GM23338 (cell line): ENCODE data around the gene SCIN. TPM values are rescaled to one million over a fixed set of nuclear protein-coding genes. Genes with fewer than 3 reads are reported as not detected.

Experiments
- ATAC-seq: fragments of 200-7000 bp; cut with Tn5 transposase; 3 replicates; pipeline ENCODE4 v1.9.1; 2020
- DNase-seq: peaks from one replicate; pipeline ENCODE4 v3.0.0-alpha.2; 2015; ENCODE audit warnings: low spot score
- H2AFZ ChIP-seq: fragments of 200-600 bp; sonication (generic); 2 replicates; pipeline ENCODE4 v1.8.0; 2016; ENCODE audit warnings: antibody characterized with exemption, mild to moderate bottlenecking, moderate library complexity
- H3F3A ChIP-seq: fragments of 200-600 bp; sonication (generic); replicated peaks from 2 replicates; pipeline ENCODE4 v1.8.0; 2017; ENCODE audit warnings: antibody characterized with exemption, mixed run types, low read depth
- H3K27ac ChIP-seq: fragments of 200-600 bp; sonication (generic); 2 replicates; pipeline ENCODE4 v1.6.1; 2016; ENCODE audit warnings: low read depth
- H3K27me3 ChIP-seq: fragments of 200-600 bp; sonication (generic); 2 replicates; pipeline ENCODE4 v1.8.0; 2016; ENCODE audit warnings: mild to moderate bottlenecking, mixed run types, moderate library complexity; ENCODE audit not compliant: insufficient read depth
- H3K36me3 ChIP-seq: fragments of 200-600 bp; sonication (generic); 2 replicates; pipeline ENCODE4 v1.8.0; 2016; ENCODE audit warnings: mild to moderate bottlenecking; ENCODE audit not compliant: insufficient read depth
- H3K4me1 ChIP-seq: fragments of 200-600 bp; sonication (generic); 2 replicates; pipeline ENCODE4 v1.8.0; 2016; ENCODE audit warnings: mild to moderate bottlenecking, moderate library complexity; ENCODE audit not compliant: insufficient read depth
- H3K4me2 ChIP-seq: fragments of 200-600 bp; sonication (generic); 2 replicates; pipeline ENCODE4 v1.7.1; 2017; ENCODE audit warnings: mixed run types
- H3K4me3 ChIP-seq: fragments of 200-600 bp; sonication (generic); 2 replicates; pipeline ENCODE4 v1.6.1; 2016; ENCODE audit warnings: mixed run types
- H3K79me2 ChIP-seq: fragments of 200-600 bp; sonication (generic); replicated peaks from 2 replicates; pipeline ENCODE4 v1.8.0; 2017; ENCODE audit warnings: mild to moderate bottlenecking; ENCODE audit not compliant: insufficient read depth
- H3K9me2 ChIP-seq: fragments of 200-600 bp; sonication (generic); 2 replicates; pipeline ENCODE4 v1.8.0; 2017; ENCODE audit not compliant: insufficient read depth
- H4K20me1 ChIP-seq: fragments of 200-600 bp; sonication (generic); replicated peaks from 2 replicates; pipeline ENCODE4 v1.8.0; 2017; ENCODE audit warnings: mild to moderate bottlenecking; ENCODE audit not compliant: insufficient read depth
- H3K27ac Mint-ChIP-seq: 2 replicates; pipeline ENCODE4 v1.8.0; 2020; ENCODE audit warnings: inconsistent platforms, mild to moderate bottlenecking, moderate library complexity, mixed read lengths
- H3K27me3 Mint-ChIP-seq: 3 replicates; pipeline ENCODE4 v1.8.0; 2022; ENCODE audit warnings: low read depth, mild to moderate bottlenecking, moderate library complexity, mixed read lengths, inconsistent platforms; ENCODE audit not compliant: insufficient read depth, poor library complexity
- H3K36me3 Mint-ChIP-seq: 3 replicates; pipeline ENCODE4 v1.8.0; 2021; ENCODE audit warnings: low read depth, mild to moderate bottlenecking, inconsistent platforms, moderate library complexity, mixed read lengths
- H3K4me1 Mint-ChIP-seq: 3 replicates; pipeline ENCODE4 v1.8.0; 2020; ENCODE audit warnings: mild to moderate bottlenecking, inconsistent platforms, mixed read lengths
- H3K4me3 Mint-ChIP-seq: 3 replicates; pipeline ENCODE4 v1.8.0; 2021; ENCODE audit warnings: moderate library complexity, mild to moderate bottlenecking, inconsistent platforms, mixed read lengths
- H3K9me3 Mint-ChIP-seq: 3 replicates; pipeline ENCODE4 v1.8.0; 2020; ENCODE audit warnings: moderate library complexity, mild to moderate bottlenecking, inconsistent platforms, mixed read lengths
- ETS1 ChIP-seq: IDR thresholded peaks from 2 replicates; pipeline ENCODE4 v1.6.1; 2016; ENCODE audit warnings: antibody characterized with exemption
- JUNB ChIP-seq: IDR thresholded peaks from one replicate; pipeline ENCODE4 v1.6.1; 2016; ENCODE audit warnings: antibody characterized with exemption; ENCODE audit not compliant: unreplicated experiment
- ZNF114 ChIP-seq: fragments of 250-450 bp; sonication (Bioruptor Pico); IDR thresholded peaks from 2 replicates; pipeline ENCODE4 v1.5.0; 2020; ENCODE audit warnings: mild to moderate bottlenecking, moderate library complexity
- polyA plus RNA-seq: library from polyadenylated mRNA; unstranded; fragments of >200 nt; fragmentation: Nextera tagmentation; extraction: Ambion mirVana; gene quantifications from 2 replicates; pipeline ENCODE4 v1.2.1, GENCODE V29; 2016
- total RNA-seq: library from RNA; depleted of rRNA; stranded (reverse); fragments of >200 nt; shearing (Covaris generic); gene quantifications from 2 replicates; pipeline ENCODE4 v1.2.3, GENCODE V29; 2014
- TF ChIP-seq, protein P1 (sequence below): IDR thresholded peaks from one replicate; pipeline ENCODE4 v1.6.1; 2018; ENCODE audit warnings: antibody characterized with exemption; ENCODE audit not compliant: unreplicated experiment
- TF ChIP-seq, protein P2 (sequence below): fragments of 250-450 bp; sonication (Bioruptor Pico); IDR thresholded peaks from 2 replicates; pipeline ENCODE4 v1.5.0; 2020; ENCODE audit warnings: mild to moderate bottlenecking, moderate library complexity

SCIN gene
- total and polyA plus RNA-seq, 2 experiments from 2014 or later = 0.80 to 0.92 TPM

DNA sequence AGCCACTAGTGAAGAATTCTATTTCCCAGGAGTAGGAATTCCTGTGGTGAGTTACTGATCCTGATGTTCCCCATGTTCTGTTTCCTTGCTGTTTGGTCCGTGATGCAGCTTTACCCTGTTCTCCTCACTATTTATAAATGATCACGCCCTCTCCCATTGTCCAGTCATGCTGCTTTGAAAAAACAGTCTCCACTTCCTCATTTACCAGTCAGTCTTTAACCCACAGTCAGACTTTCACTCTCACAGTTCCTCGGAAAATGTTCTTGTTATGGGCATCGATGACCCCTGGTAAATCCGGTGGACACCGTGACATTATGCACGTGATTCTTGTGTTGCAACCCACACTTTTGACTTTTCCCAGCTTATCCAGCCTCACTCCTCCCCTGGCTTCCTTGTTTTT lies 14.4 kb downstream of the SCIN start:
- Histone ChIP-seq H3K9me2 (no peaks in the 10 kb centered on the region), H3K27me3 (no peaks in the 10 kb centered on the region), H3K27ac (no peak overlapping the region), H3K4me3 (no peak overlapping the region), H3K4me2 (no peak overlapping the region), H2AFZ (no peak overlapping the region), H3K4me1 (no peaks in the 10 kb centered on the region), H3F3A (no peaks in the 10 kb centered on the region), H3K36me3 (no peaks in the 10 kb centered on the region), H4K20me1 (no peaks in the 10 kb centered on the region), H3K79me2 (no peaks in the 10 kb centered on the region)
- Mint-ChIP-seq H3K9me3 (peaks cover 3% of the 10 kb centered on the region; the same call in 2 of the 3 replicates), H3K27me3 (peaks cover 3% of the 10 kb centered on the region), H3K4me1 (no peaks in the 10 kb centered on the region; the same call in 2 of the 3 replicates), H3K27ac (no peak overlapping the region), H3K36me3 (no peaks in the 10 kb centered on the region; the same call in 1 of the 3 replicates), H3K4me3 (no peak overlapping the region)
- TF ChIP-seq JUNB (no peak), ETS1 (no peak), ZNF114 (CRISPR knock-in tag) (no peak)
- TF ChIP-seq, protein P1, sequence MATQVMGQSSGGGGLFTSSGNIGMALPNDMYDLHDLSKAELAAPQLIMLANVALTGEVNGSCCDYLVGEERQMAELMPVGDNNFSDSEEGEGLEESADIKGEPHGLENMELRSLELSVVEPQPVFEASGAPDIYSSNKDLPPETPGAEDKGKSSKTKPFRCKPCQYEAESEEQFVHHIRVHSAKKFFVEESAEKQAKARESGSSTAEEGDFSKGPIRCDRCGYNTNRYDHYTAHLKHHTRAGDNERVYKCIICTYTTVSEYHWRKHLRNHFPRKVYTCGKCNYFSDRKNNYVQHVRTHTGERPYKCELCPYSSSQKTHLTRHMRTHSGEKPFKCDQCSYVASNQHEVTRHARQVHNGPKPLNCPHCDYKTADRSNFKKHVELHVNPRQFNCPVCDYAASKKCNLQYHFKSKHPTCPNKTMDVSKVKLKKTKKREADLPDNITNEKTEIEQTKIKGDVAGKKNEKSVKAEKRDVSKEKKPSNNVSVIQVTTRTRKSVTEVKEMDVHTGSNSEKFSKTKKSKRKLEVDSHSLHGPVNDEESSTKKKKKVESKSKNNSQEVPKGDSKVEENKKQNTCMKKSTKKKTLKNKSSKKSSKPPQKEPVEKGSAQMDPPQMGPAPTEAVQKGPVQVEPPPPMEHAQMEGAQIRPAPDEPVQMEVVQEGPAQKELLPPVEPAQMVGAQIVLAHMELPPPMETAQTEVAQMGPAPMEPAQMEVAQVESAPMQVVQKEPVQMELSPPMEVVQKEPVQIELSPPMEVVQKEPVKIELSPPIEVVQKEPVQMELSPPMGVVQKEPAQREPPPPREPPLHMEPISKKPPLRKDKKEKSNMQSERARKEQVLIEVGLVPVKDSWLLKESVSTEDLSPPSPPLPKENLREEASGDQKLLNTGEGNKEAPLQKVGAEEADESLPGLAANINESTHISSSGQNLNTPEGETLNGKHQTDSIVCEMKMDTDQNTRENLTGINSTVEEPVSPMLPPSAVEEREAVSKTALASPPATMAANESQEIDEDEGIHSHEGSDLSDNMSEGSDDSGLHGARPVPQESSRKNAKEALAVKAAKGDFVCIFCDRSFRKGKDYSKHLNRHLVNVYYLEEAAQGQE = no peak
- TF ChIP-seq, protein P2, sequence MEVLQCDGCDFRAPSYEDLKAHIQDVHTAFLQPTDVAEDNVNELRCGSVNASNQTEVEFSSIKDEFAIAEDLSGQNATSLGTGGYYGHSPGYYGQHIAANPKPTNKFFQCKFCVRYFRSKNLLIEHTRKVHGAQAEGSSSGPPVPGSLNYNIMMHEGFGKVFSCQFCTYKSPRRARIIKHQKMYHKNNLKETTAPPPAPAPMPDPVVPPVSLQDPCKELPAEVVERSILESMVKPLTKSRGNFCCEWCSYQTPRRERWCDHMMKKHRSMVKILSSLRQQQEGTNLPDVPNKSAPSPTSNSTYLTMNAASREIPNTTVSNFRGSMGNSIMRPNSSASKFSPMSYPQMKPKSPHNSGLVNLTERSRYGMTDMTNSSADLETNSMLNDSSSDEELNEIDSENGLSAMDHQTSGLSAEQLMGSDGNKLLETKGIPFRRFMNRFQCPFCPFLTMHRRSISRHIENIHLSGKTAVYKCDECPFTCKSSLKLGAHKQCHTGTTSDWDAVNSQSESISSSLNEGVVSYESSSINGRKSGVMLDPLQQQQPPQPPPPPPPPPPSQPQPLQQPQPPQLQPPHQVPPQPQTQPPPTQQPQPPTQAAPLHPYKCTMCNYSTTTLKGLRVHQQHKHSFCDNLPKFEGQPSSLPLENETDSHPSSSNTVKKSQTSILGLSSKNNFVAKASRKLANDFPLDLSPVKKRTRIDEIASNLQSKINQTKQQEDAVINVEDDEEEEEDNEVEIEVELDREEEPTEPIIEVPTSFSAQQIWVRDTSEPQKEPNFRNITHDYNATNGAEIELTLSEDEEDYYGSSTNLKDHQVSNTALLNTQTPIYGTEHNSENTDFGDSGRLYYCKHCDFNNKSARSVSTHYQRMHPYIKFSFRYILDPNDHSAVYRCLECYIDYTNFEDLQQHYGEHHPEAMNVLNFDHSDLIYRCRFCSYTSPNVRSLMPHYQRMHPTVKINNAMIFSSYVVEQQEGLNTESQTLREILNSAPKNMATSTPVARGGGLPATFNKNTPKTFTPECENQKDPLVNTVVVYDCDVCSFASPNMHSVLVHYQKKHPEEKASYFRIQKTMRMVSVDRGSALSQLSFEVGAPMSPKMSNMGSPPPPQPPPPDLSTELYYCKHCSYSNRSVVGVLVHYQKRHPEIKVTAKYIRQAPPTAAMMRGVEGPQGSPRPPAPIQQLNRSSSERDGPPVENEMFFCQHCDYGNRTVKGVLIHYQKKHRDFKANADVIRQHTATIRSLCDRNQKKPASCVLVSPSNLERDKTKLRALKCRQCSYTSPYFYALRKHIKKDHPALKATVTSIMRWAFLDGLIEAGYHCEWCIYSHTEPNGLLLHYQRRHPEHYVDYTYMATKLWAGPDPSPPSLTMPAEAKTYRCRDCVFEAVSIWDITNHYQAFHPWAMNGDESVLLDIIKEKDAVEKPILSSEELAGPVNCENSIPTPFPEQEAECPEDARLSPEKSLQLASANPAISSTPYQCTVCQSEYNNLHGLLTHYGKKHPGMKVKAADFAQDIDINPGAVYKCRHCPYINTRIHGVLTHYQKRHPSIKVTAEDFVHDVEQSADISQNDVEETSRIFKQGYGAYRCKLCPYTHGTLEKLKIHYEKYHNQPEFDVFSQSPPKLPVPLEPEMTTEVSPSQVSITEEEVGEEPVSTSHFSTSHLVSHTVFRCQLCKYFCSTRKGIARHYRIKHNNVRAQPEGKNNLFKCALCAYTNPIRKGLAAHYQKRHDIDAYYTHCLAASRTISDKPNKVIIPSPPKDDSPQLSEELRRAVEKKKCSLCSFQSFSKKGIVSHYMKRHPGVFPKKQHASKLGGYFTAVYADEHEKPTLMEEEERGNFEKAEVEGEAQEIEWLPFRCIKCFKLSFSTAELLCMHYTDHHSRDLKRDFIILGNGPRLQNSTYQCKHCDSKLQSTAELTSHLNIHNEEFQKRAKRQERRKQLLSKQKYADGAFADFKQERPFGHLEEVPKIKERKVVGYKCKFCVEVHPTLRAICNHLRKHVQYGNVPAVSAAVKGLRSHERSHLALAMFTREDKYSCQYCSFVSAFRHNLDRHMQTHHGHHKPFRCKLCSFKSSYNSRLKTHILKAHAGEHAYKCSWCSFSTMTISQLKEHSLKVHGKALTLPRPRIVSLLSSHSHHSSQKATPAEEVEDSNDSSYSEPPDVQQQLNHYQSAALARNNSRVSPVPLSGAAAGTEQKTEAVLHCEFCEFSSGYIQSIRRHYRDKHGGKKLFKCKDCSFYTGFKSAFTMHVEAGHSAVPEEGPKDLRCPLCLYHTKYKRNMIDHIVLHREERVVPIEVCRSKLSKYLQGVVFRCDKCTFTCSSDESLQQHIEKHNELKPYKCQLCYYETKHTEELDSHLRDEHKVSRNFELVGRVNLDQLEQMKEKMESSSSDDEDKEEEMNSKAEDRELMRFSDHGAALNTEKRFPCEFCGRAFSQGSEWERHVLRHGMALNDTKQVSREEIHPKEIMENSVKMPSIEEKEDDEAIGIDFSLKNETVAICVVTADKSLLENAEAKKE (CRISPR knock-in tag) = no peak
- no peak for ATAC-seq
- DNase-seq = no peak
